SK-N-DZ (cell line): ENCODE data around the gene CCDC3.

Source experiments
- DNase-seq: peaks from one replicate; pipeline ENCODE4 v3.0.0-alpha.2; 2015; ENCODE audit warnings: low spot score

CCDC3 gene

GRCh38 chr10:12961416-12962205 is 39.9 kb downstream of the CCDC3 start:
- DNase-seq, result peak; percentile 78

GRCh38 chr10:12960941-12961340 is 40.6 kb downstream of the CCDC3 start:
- DNase-seq, result no peak

GRCh38 chr10:12960334-12960898 is 41.1 kb downstream of the CCDC3 start:
- DNase-seq, result peak; percentile 27

GRCh38 chr10:12958546-12959110 is 42.9 kb downstream of the CCDC3 start:
- DNase-seq, result no peak

- no peak for DNase-seq
Observed at GRCh38 chr10:12957081-12957480, 44.4 kb downstream of the CCDC3 start.

GRCh38 chr10:12954866-12955265 is 46.6 kb downstream of the CCDC3 start:
- DNase-seq, result no peak

GRCh38 chr10:12950583-12951128 is 50.9 kb downstream of the CCDC3 start:
- no peak for DNase-seq

- DNase-seq, result no peak
Observed at GRCh38 chr10:12949248-12949647, 52.3 kb downstream of the CCDC3 start.

GRCh38 chr10:12947741-12948140 is 53.8 kb downstream of the CCDC3 start:
- DNase-seq, result no peak

GRCh38 chr10:12946372-12946771 is 55.1 kb downstream of the CCDC3 start:
- DNase-seq, result no peak

- no peak for DNase-seq
Observed at GRCh38 chr10:12945690-12946359, 55.7 kb downstream of the CCDC3 start.

GRCh38 chr10:12944931-12945330 is 56.6 kb downstream of the CCDC3 start:
- DNase-seq, result no peak

GRCh38 chr10:12943425-12943824 is 58.1 kb downstream of the CCDC3 start:
- no peak for DNase-seq

GRCh38 chr10:12941966-12942365 is 59.5 kb downstream of the CCDC3 start:
- DNase-seq, result no peak

GRCh38 chr10:12940791-12941190 is 60.7 kb downstream of the CCDC3 start:
- no peak for DNase-seq

GRCh38 chr10:12938271-12938670 is 63.2 kb downstream of the CCDC3 start:
- no peak for DNase-seq

- DNase-seq, result no peak
Observed at GRCh38 chr10:12937527-12937926, 64.0 kb downstream of the CCDC3 start.

GRCh38 chr10:12934777-12935176 is 66.7 kb downstream of the CCDC3 start:
- no peak for DNase-seq

GRCh38 chr10:12929381-12929780 is 72.1 kb downstream of the CCDC3 start:
- DNase-seq, result no peak

- DNase-seq, result no peak
Observed at GRCh38 chr10:12928571-12928970, 72.9 kb downstream of the CCDC3 start.

GRCh38 chr10:12927896-12928295 is 73.6 kb downstream of the CCDC3 start:
- no peak for DNase-seq

- DNase-seq, result no peak
Observed at GRCh38 chr10:12925845-12926244, 75.7 kb downstream of the CCDC3 start.
